GM19324 (cell line): ENCODE data around the gene RPS6KA4.

Experiments used
- ATAC-seq: cut with Tn5 transposase; IDR thresholded peaks from one replicate; pipeline ENCODE4 v1.9.1; 2021; ENCODE audit warnings: mild to moderate bottlenecking, moderate library complexity; ENCODE audit not compliant: unreplicated experiment, low FRiP score

Gene RPS6KA4

GRCh38 chr11:64344787-64345186 lies 14.2 kb upstream of the RPS6KA4 start:
- no peak for ATAC-seq

- ATAC-seq: no peak
Observed at GRCh38 chr11:64347193-64347867, 11.6 kb upstream of the RPS6KA4 start.

- ATAC-seq: no peak
Observed at GRCh38 chr11:64348383-64349024, 10.5 kb upstream of the RPS6KA4 start.

- ATAC-seq: no peak
Observed at GRCh38 chr11:64349025-64349387, 10.0 kb upstream of the RPS6KA4 start.

GRCh38 chr11:64349404-64349803 lies 9.6 kb upstream of the RPS6KA4 start:
- no peak for ATAC-seq

- no peak for ATAC-seq
Observed at GRCh38 chr11:64351136-64351631, 7.8 kb upstream of the RPS6KA4 start.

- ATAC-seq: no peak
Observed at GRCh38 chr11:64352099-64352994, 6.6 kb upstream of the RPS6KA4 start.

GRCh38 chr11:64352995-64353714 lies 5.8 kb upstream of the RPS6KA4 start:
- ATAC-seq: no peak

- ATAC-seq: no peak
Observed at GRCh38 chr11:64353715-64354506, 5.1 kb upstream of the RPS6KA4 start.

GRCh38 chr11:64355078-64355940 lies 3.7 kb upstream of the RPS6KA4 start:
- ATAC-seq: no peak

- ATAC-seq: no peak
Observed at GRCh38 chr11:64356498-64357411, 2.2 kb upstream of the RPS6KA4 start.

- ATAC-seq: no peak
Observed at GRCh38 chr11:64357446-64357845, 1.5 kb upstream of the RPS6KA4 start.

- ATAC-seq: no peak
Observed at GRCh38 chr11:64357904-64358535, 942 bp upstream of the RPS6KA4 start.

GRCh38 chr11:64358536-64358906 lies 441 bp upstream of the RPS6KA4 start:
- no peak for ATAC-seq

- ATAC-seq: no peak
Observed at GRCh38 chr11:64359712-64360445, 917 bp downstream of the RPS6KA4 start.

- ATAC-seq: no peak
Observed at GRCh38 chr11:64360448-64360921, 1.5 kb downstream of the RPS6KA4 start.

- ATAC-seq: no peak
Observed at GRCh38 chr11:64361659-64362058, 2.7 kb downstream of the RPS6KA4 start.
